Activated CD8-positive, alpha-beta memory T cell treated with anti-CD3 and anti-CD28 coated beads for 1 hour (primary cell): ENCODE measurements around the gene SULF2.
"Not testable (repeated sequence)": the region's sequence is repeated elsewhere in the genome, so short reads cannot be mapped to it uniquely, and the experiment has no call there.

Source experiments
- DNase-seq, 2 donors: peaks; one replicate each; pipeline ENCODE4 v3.0.0-alpha.2; 2020; ENCODE audit warnings: low read depth in 1 of 2; ENCODE audit errors: extremely low read depth in 1 of 2

Gene SULF2

GRCh38 chr20:47805951-47806350 is 20.7 kb upstream of the SULF2 start:
- DNase-seq, result no peak

- DNase-seq, result not testable (repeated sequence)
Observed at GRCh38 chr20:47804972-47805371, 19.7 kb upstream of the SULF2 start.

- DNase-seq, result not testable (repeated sequence)
Observed at GRCh38 chr20:47804224-47804825, 19.0 kb upstream of the SULF2 start.

- DNase-seq, result no peak
Observed at GRCh38 chr20:47802975-47803374, 17.7 kb upstream of the SULF2 start.

- DNase-seq, result no peak
Observed at GRCh38 chr20:47802226-47802920, 17.1 kb upstream of the SULF2 start.

- DNase-seq, result no peak
Observed at GRCh38 chr20:47801759-47802158, 16.5 kb upstream of the SULF2 start.

- no peak for DNase-seq
Observed at GRCh38 chr20:47801079-47801478, 15.8 kb upstream of the SULF2 start.

- no peak for DNase-seq
Observed at GRCh38 chr20:47800623-47801022, 15.3 kb upstream of the SULF2 start.

GRCh38 chr20:47799116-47799715 is 13.9 kb upstream of the SULF2 start:
- DNase-seq, result no peak

GRCh38 chr20:47796971-47797370 is 11.7 kb upstream of the SULF2 start:
- DNase-seq, result no peak

- DNase-seq, result no peak
Observed at GRCh38 chr20:47795214-47795907, 10.1 kb upstream of the SULF2 start.

GRCh38 chr20:47794264-47794663 is 9.0 kb upstream of the SULF2 start:
- not testable (repeated sequence) for DNase-seq

GRCh38 chr20:47792021-47792618 is 6.8 kb upstream of the SULF2 start:
- DNase-seq, result no peak

- DNase-seq, result no peak
Observed at GRCh38 chr20:47791084-47791599, 5.9 kb upstream of the SULF2 start.

- no peak for DNase-seq
Observed at GRCh38 chr20:47790580-47790965, 5.3 kb upstream of the SULF2 start.

- no peak for DNase-seq
Observed at GRCh38 chr20:47789764-47790579, 4.7 kb upstream of the SULF2 start.

GRCh38 chr20:47789081-47789763 is 3.9 kb upstream of the SULF2 start:
- no peak for DNase-seq

- no peak for DNase-seq
Observed at GRCh38 chr20:47788741-47789080, 3.4 kb upstream of the SULF2 start.

- DNase-seq, result no peak
Observed at GRCh38 chr20:47786765-47787107, 1.5 kb upstream of the SULF2 start.
